SK-N-SH (cell line): ENCODE results near the gene FRMD1. TPM values are rescaled to one million over a fixed set of nuclear protein-coding genes. Genes with fewer than 3 reads are reported as not detected.

Experiments
- CTCF ChIA-PET: fragments of 300-600, 350-600 bp; formaldehyde crosslinking; extraction: SDS; loops from one replicate; lab custom pipeline; 2021; lab: Yijun Ruan, JAX
- POLR2A ChIA-PET: fragments of 350-600 bp; sonication (Branson Sonifier 250); formaldehyde crosslinking; extraction: SDS; loops from one replicate; lab custom pipeline; 2020; ENCODE audit warnings: antibody characterized with exemption, inconsistent platforms; lab: Yijun Ruan, JAX
- DNase-seq: peaks from one replicate; pipeline ENCODE4 v3.0.0; 2012
- H2AFZ ChIP-seq: fragments of 200-600 bp; sonication (generic); 2 replicates; pipeline ENCODE4 v1.8.1; 2016; ENCODE audit warnings: antibody characterized with exemption, mild to moderate bottlenecking, low read depth
- H3F3A ChIP-seq: fragments of 200-600 bp; sonication (generic); replicated peaks from 2 replicates; pipeline ENCODE3; 2016; ENCODE audit warnings: antibody characterized with exemption, mild to moderate bottlenecking; ENCODE audit not compliant: insufficient read depth
- H3K27ac ChIP-seq, 2 experiments: fragments of 200-500 bp in 1 of 2; fragments of 200-600 bp in 1 of 2; sonication (Bioruptor generic) in 1 of 2; sonication (generic), shearing (Covaris generic) in 1 of 2; 2 replicates each; pipeline versions ENCODE4 v1.5.1 to v1.6.1; 2014 to 2016; ENCODE audit warnings: low read depth in 2 of 2, inconsistent platforms in 1 of 2, low read length in 1 of 2, mild to moderate bottlenecking in 1 of 2, mixed read lengths in 1 of 2
- H3K27me3 ChIP-seq: fragments of 200-600 bp; sonication (generic), shearing (Covaris generic); 2 replicates; pipeline ENCODE4 v1.6.1; 2016; ENCODE audit warnings: mixed run types; ENCODE audit not compliant: insufficient read depth
- H3K36me3 ChIP-seq, 2 experiments: fragments of 200-500 bp in 1 of 2; fragments of 200-600 bp in 1 of 2; sonication (Bioruptor generic) in 1 of 2; sonication (generic) in 1 of 2; replicated peaks in 1 of 2; 2 replicates each; pipeline versions ENCODE3 to v1.5.1; 2014 to 2016; ENCODE audit warnings: low read length in 1 of 2, mild to moderate bottlenecking in 1 of 2; ENCODE audit not compliant: insufficient read depth in 2 of 2, control insufficient read depth in 1 of 2
- H3K4me1 ChIP-seq, 2 experiments: fragments of 200-500 bp in 1 of 2; fragments of 200-600 bp in 1 of 2; sonication (Bioruptor generic) in 1 of 2; sonication (generic), shearing (Covaris generic) in 1 of 2; 2 replicates each; pipeline versions ENCODE4 v1.5.1 to v1.6.1; 2014 to 2016; ENCODE audit warnings: low read depth in 1 of 2, low read length in 1 of 2, mixed run types in 1 of 2; ENCODE audit not compliant: insufficient read depth in 2 of 2, control insufficient read depth in 1 of 2
- H3K4me2 ChIP-seq: fragments of 200-600 bp; sonication (generic), shearing (Covaris generic); 2 replicates; pipeline ENCODE4 v1.6.1; 2017; ENCODE audit warnings: mixed run types
- H3K4me3 ChIP-seq, 2 experiments: fragments of 200-500 bp in 1 of 2; fragments of 200-600 bp in 1 of 2; sonication (Bioruptor generic) in 1 of 2; sonication (generic), shearing (Covaris generic) in 1 of 2; 2 replicates each; pipeline versions ENCODE4 v1.5.1 to v1.8.1; 2014 to 2016; ENCODE audit warnings: low read depth in 2 of 2, inconsistent platforms in 1 of 2, low read length in 1 of 2, mild to moderate bottlenecking in 1 of 2, mixed read lengths in 1 of 2, moderate library complexity in 1 of 2
- H3K79me2 ChIP-seq: fragments of 200-600 bp; sonication (generic); 2 replicates; pipeline ENCODE4 v1.8.1; 2017; ENCODE audit warnings: mild to moderate bottlenecking; ENCODE audit not compliant: insufficient read depth
- H3K9ac ChIP-seq: fragments of 200-600 bp; sonication (generic); 2 replicates; pipeline ENCODE4 v1.6.1; 2017; ENCODE audit warnings: mixed run types
- H3K9me2 ChIP-seq: fragments of 200-600 bp; sonication (generic); 2 replicates; pipeline ENCODE4 v1.6.1; 2017; ENCODE audit warnings: mixed run types
- H3K9me3 ChIP-seq: fragments of 200-600 bp; sonication (generic); 2 replicates; pipeline ENCODE4 v1.6.1; 2017; ENCODE audit warnings: mixed run types, mild to moderate bottlenecking, moderate library complexity
- H4K20me1 ChIP-seq: fragments of 200-600 bp; sonication (generic); 2 replicates; pipeline ENCODE4 v1.6.1; 2017; ENCODE audit warnings: mild to moderate bottlenecking, mixed run types; ENCODE audit not compliant: insufficient read depth
- ELF1 ChIP-seq: IDR thresholded peaks from 2 replicates; pipeline ENCODE4 v1.4.0; 2012
- EZH2phosphoT487 ChIP-seq: fragments of 200-600 bp; sonication (generic); IDR thresholded peaks from 2 replicates; pipeline ENCODE4 v1.6.1; 2017; ENCODE audit warnings: low read depth, mixed run types, mild to moderate bottlenecking, antibody characterized with exemption, moderate library complexity, borderline replicate concordance
- GATA2 ChIP-seq: sonication (generic); formaldehyde crosslinking; IDR thresholded peaks from 2 replicates; pipeline ENCODE4 v1.5.0; 2020; ENCODE audit warnings: mild to moderate bottlenecking, missing genetic modification reagents
- IRF3 ChIP-seq: fragments of 150-350 bp; IDR thresholded peaks from 2 replicates; pipeline ENCODE4 v1.6.1; 2016; ENCODE audit warnings: mild to moderate bottlenecking, low read depth, low read length
- MAX ChIP-seq: IDR thresholded peaks from 2 replicates; pipeline ENCODE4 v1.4.0; 2012; ENCODE audit warnings: low read depth
- NFIC ChIP-seq: IDR thresholded peaks from 2 replicates; pipeline ENCODE4 v1.4.0; 2012; ENCODE audit warnings: borderline replicate concordance
- NRF1 ChIP-seq: IDR thresholded peaks from 2 replicates; pipeline ENCODE4 v1.6.1; 2012; ENCODE audit warnings: low read depth, mild to moderate bottlenecking, low read length
- PBX3 ChIP-seq: IDR thresholded peaks from 2 replicates; pipeline ENCODE4; 2012
- POLR2AphosphoS5 ChIP-seq: IDR thresholded peaks from 2 replicates; pipeline ENCODE4 v1.6.1; 2012; ENCODE audit warnings: low read depth, low read length
- RAD21 ChIP-seq: IDR thresholded peaks from 2 replicates; pipeline ENCODE4 v1.6.1; 2012; ENCODE audit warnings: mild to moderate bottlenecking, low read length
- REST ChIP-seq: IDR thresholded peaks from 2 replicates; pipeline ENCODE4 v1.6.1; 2012; ENCODE audit warnings: mild to moderate bottlenecking, low read depth, low read length, moderate library complexity
- RXRA ChIP-seq: IDR thresholded peaks from 2 replicates; pipeline ENCODE4 v1.4.0; 2012; ENCODE audit warnings: low read depth, mild to moderate bottlenecking, borderline replicate concordance
- SMC3 ChIP-seq: IDR thresholded peaks from 2 replicates; pipeline ENCODE4 v1.6.1; 2012; ENCODE audit warnings: low read depth, low read length, improper control_type of control experiment
- TAF1 ChIP-seq: IDR thresholded peaks from 2 replicates; pipeline ENCODE4 v1.6.1; 2012; ENCODE audit warnings: low read depth, mild to moderate bottlenecking, low read length, moderate library complexity, borderline replicate concordance
- YY1 ChIP-seq: IDR thresholded peaks from 2 replicates; pipeline ENCODE4 v1.4.0; 2012; ENCODE audit warnings: low read depth, mild to moderate bottlenecking
- WGBS: methylation state at CpG from one replicate; pipeline ENCODE4 v1.1.6; 2017; ENCODE audit warnings: low lambda C conversion rate; 5-methylcytosine and 5-hydroxymethylcytosine counted together
- polyA plus RNA-seq, 3 experiments: library from polyadenylated mRNA; depleted of rRNA; stranded (reverse); fragments of >200 nt; gene quantifications; 2 replicates each; pipeline ENCODE4 v1.2.3, GENCODE V29; 2012

Gene FRMD1
- polyA plus RNA-seq, 1 of the 3 experiments (the other 2 are of a cell fraction) = not detected

- Histone ChIP-seq H3F3A (no peaks in the 10 kb centered on the region), H2AFZ (no peak overlapping the region), H4K20me1 (no peaks in the 10 kb centered on the region), H3K27me3 (no peaks in the 10 kb centered on the region), H3K9me2 (no peaks in the 10 kb centered on the region), H3K36me3 (no peaks in the 10 kb centered on the region), H3K27ac (no peak overlapping the region), H3K4me1 (no peaks in the 10 kb centered on the region; a peak in 1 of 4 replicates), H3K4me2 (no peak overlapping the region), H3K9me3 (no peaks in the 10 kb centered on the region), H3K79me2 (no peaks in the 10 kb centered on the region), H3K9ac (no peak overlapping the region), H3K4me3 (no peak overlapping the region)
- no peak for DNase-seq
- WGBS = 53% methylated on average over 17 of the region's 20 CpGs
- CTCF ChIA-PET = interaction anchor here (0.8 kb wide), 1 partner anchor 28 kb away, joined by 4 read pairs; no protein-coding TSS in a partner anchor
- TF ChIP-seq GATA2 (CRISPR knock-in tag) (no peak), ELF1 (no peak), IRF3 (no peak), NRF1 (no peak), RAD21 (no peak), MAX (no peak), YY1 (no peak), EZH2phosphoT487 (no peak), NFIC (no peak), TAF1 (no peak), REST (no peak), RXRA (no peak), PBX3 (no peak), SMC3 (no peak), POLR2AphosphoS5 (no peak)
- POLR2A ChIA-PET = no interaction called here
These were observed 9.4 kb upstream of the FRMD1 start for GRCh38 chr6:168088161-168089053.
